ENCODE results near the gene RPL6.

DNA sequence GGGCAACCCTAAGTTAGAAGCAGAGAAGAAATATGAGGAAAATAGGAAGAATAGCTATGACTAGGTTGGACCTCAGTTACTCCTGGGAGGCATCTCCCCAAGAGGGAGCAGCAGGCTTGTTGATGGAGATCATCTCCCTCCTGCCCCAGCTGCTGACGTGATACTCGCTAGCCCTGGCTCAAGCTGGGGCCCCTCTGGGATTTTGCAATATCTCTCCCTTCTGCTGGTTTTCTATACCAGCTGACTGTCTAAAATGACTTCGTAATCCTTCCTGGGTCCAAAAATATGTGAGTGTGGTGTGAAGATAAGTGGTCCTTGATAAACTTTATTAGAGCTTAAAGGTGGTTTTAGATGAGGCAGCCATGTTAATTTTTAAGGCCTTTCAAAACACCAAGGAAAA is 22.7 kb downstream of the RPL6 start:
- TF ChIP-seq, protein P1, sequence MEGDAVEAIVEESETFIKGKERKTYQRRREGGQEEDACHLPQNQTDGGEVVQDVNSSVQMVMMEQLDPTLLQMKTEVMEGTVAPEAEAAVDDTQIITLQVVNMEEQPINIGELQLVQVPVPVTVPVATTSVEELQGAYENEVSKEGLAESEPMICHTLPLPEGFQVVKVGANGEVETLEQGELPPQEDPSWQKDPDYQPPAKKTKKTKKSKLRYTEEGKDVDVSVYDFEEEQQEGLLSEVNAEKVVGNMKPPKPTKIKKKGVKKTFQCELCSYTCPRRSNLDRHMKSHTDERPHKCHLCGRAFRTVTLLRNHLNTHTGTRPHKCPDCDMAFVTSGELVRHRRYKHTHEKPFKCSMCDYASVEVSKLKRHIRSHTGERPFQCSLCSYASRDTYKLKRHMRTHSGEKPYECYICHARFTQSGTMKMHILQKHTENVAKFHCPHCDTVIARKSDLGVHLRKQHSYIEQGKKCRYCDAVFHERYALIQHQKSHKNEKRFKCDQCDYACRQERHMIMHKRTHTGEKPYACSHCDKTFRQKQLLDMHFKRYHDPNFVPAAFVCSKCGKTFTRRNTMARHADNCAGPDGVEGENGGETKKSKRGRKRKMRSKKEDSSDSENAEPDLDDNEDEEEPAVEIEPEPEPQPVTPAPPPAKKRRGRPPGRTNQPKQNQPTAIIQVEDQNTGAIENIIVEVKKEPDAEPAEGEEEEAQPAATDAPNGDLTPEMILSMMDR (IDR thresholded peaks at IDR 0.05), result no peak
- no peak for TF ChIP-seq POLR2A (IDR thresholded peaks at IDR 0.05)
- TF ChIP-seq POLR2AphosphoS5 (IDR thresholded peaks at IDR 0.05), result no peak
